HepG2 (cell line): ENCODE data around the gene HACL1. TPM values are rescaled to one million over a fixed set of nuclear protein-coding genes. Genes with fewer than 3 reads are reported as not detected.

Experiments used
- ATAC-seq: fragments of 200-7000 bp; cut with Tn5 transposase; 3 replicates; pipeline ENCODE4 v1.9.1; 2020; ENCODE audit warnings: mild to moderate bottlenecking, moderate library complexity
- BruUV-seq: library from RNA; stranded (reverse); fragments of 400-500 nt; replicated peaks from 2 replicates; lab custom pipeline; 2021; lab: Mats Ljungman, UMichigan
- CTCF ChIA-PET: fragments of 300-600 bp; formaldehyde crosslinking; extraction: SDS; loops from one replicate; lab custom pipeline; 2021; ENCODE audit warnings: low total read pairs, inconsistent platforms, low intra/inter-chr PET ratio; lab: Yijun Ruan, JAX
- POLR2A ChIA-PET: fragments of 350-600 bp; sonication (Branson Sonifier 250); formaldehyde crosslinking; loops from one replicate; lab custom pipeline; 2020; ENCODE audit warnings: antibody characterized with exemption, inconsistent platforms; lab: Yijun Ruan, JAX
- DNase-seq: peaks from one replicate; pipeline ENCODE4 v3.0.0-alpha.2; 2015; ENCODE audit warnings: low spot score
- FAIRE-seq: peaks from 3 replicates; lab custom pipeline; 2011; peaks lifted over from hg19 to GRCh38; lab: Jason Lieb, UNC
- H2AFZ ChIP-seq: one replicate; pipeline ENCODE4 v1.6.1; 2011; ENCODE audit warnings: low read length, inconsistent platforms
- H3K27ac ChIP-seq: fragments of 300-600 bp; 3 replicates; pipeline ENCODE4 v1.8.0; 2011; ENCODE audit warnings: mixed run types, mild to moderate bottlenecking, mixed read lengths, low read length, inconsistent platforms; ENCODE audit not compliant: insufficient read depth; ENCODE audit errors: extremely low read length
- H3K27me3 ChIP-seq, 2 experiments: fragments of 200-600 bp in 1 of 2; 2 replicates in 1 of 2; 3 replicates in 1 of 2; pipeline versions ENCODE4 v1.6.0 to v1.8.0; 2011; ENCODE audit warnings: low read length in 2 of 2, mild to moderate bottlenecking in 2 of 2, moderate library complexity in 2 of 2, inconsistent platforms in 1 of 2; ENCODE audit not compliant: insufficient read depth in 2 of 2, control insufficient read depth in 1 of 2
- H3K36me3 ChIP-seq, 2 experiments: fragments of 200-600 bp in 1 of 2; replicated peaks in 1 of 2; 2 replicates in 1 of 2; 3 replicates in 1 of 2; pipeline versions ENCODE4 v1.5.1 to v1.8.0; 2011; ENCODE audit warnings: low read length in 2 of 2, inconsistent platforms in 1 of 2; ENCODE audit not compliant: insufficient read depth in 2 of 2, control insufficient read depth in 1 of 2
- H3K4me1 ChIP-seq: 2 replicates; pipeline ENCODE4 v1.5.1; 2012; ENCODE audit warnings: low read length, inconsistent platforms; ENCODE audit not compliant: insufficient read depth
- H3K4me2 ChIP-seq: 2 replicates; pipeline ENCODE4 v1.6.0; 2011; ENCODE audit warnings: low read depth, low read length, inconsistent platforms
- H3K4me3 ChIP-seq, 3 experiments: fragments of 200-600 bp in 1 of 3; sonication (generic), shearing (Covaris generic) in 1 of 3; replicated peaks in 1 of 3; 2 replicates each; pipeline ENCODE4 v1.5.1; 2011 to 2016; ENCODE audit warnings: low read length in 3 of 3, inconsistent platforms in 2 of 3, low read depth in 2 of 3, mild to moderate bottlenecking in 2 of 3, control low read depth in 1 of 3, mixed read lengths in 1 of 3; ENCODE audit not compliant: insufficient read depth in 1 of 3
- H3K79me2 ChIP-seq: one replicate; pipeline ENCODE4 v1.6.1; 2011; ENCODE audit warnings: low read length, inconsistent platforms; ENCODE audit not compliant: insufficient read depth
- H3K9ac ChIP-seq: 2 replicates; pipeline ENCODE4 v1.6.0; 2011; ENCODE audit warnings: mild to moderate bottlenecking, low read depth, low read length, inconsistent platforms; ENCODE audit not compliant: insufficient read depth
- H3K9me3 ChIP-seq: 2 replicates; pipeline ENCODE4 v1.5.1; 2012; ENCODE audit warnings: mild to moderate bottlenecking, low read length
- H4K20me1 ChIP-seq: 2 replicates; pipeline ENCODE4 v1.6.0; 2011; ENCODE audit warnings: inconsistent platforms, mild to moderate bottlenecking, low read length, moderate library complexity; ENCODE audit not compliant: insufficient read depth
- CEBPG ChIP-seq: IDR thresholded peaks from 2 replicates; pipeline ENCODE4 v1.6.1; 2016
- CREBL2 ChIP-seq: sonication (generic); formaldehyde crosslinking; IDR thresholded peaks from 2 replicates; pipeline ENCODE4 v1.8.1; 2023; ENCODE audit warnings: missing genetic modification reagents, mild to moderate bottlenecking, borderline replicate concordance
- FOSL1 ChIP-seq: sonication (generic); formaldehyde crosslinking; IDR thresholded peaks from 2 replicates; pipeline ENCODE4 v1.9.0; 2021; ENCODE audit warnings: missing genetic modification reagents, borderline replicate concordance
- HNF4A ChIP-seq: sonication (generic); formaldehyde crosslinking; IDR thresholded peaks from 2 replicates; pipeline ENCODE4 v1.4.0; 2020; ENCODE audit warnings: missing genetic modification reagents
- RBAK ChIP-seq: sonication (generic); formaldehyde crosslinking; IDR thresholded peaks from 2 replicates; pipeline ENCODE4 v1.5.1; 2020; ENCODE audit warnings: mild to moderate bottlenecking, missing genetic modification reagents
- TAF15 ChIP-seq: fragments of 200-400 bp; formaldehyde crosslinking; IDR thresholded peaks from one replicate; pipeline ENCODE4 v1.6.1; 2018; ENCODE audit warnings: mild to moderate bottlenecking, low read depth, low read length; ENCODE audit not compliant: poor library complexity, severe bottlenecking
- ZMYM3 ChIP-seq: sonication (generic); formaldehyde crosslinking; IDR thresholded peaks from 2 replicates; pipeline ENCODE4 v1.5.1; 2020; ENCODE audit warnings: mild to moderate bottlenecking, missing genetic modification reagents
- ZNF556 ChIP-seq: sonication (generic); formaldehyde crosslinking; IDR thresholded peaks from 2 replicates; pipeline ENCODE4 v1.4.0; 2020; ENCODE audit warnings: mild to moderate bottlenecking, missing genetic modification reagents, borderline replicate concordance
- ZNF614 ChIP-seq: IDR thresholded peaks from 2 replicates; pipeline ENCODE4 v1.6.1; 2018; ENCODE audit warnings: missing biosample characterization, missing genetic modification reagents, inconsistent platforms, borderline replicate concordance
- WGBS: methylation state at CpG from one replicate; pipeline ENCODE4 v1.1.6; 2017; ENCODE audit warnings: low lambda C conversion rate; 5-methylcytosine and 5-hydroxymethylcytosine counted together
- in situ Hi-C: cut with HindIII; loops from 2 replicates; pipeline ENCODE4 v1.10.0; 2017; ENCODE audit warnings: low pct_unique_long_range_greater_than_20kb; ENCODE audit not compliant: extremely low pct_ligation_motif_present
- intact Hi-C: fragments of 100-400 bp; cut with micrococcal nuclease; formaldehyde crosslinking; loops from one replicate; pipeline ENCODE4 v1.10.0; 2022; ENCODE audit not compliant: unreplicated experiment
- polyA plus RNA-seq, 8 experiments: library from polyadenylated mRNA; depleted of rRNA in 3 of 8; stranded (reverse) in 7 of 8; unstranded in 1 of 8; fragments of >200 nt; fragmentation: Illumina TruSeq in 4 of 8; extraction: Trizol in 4 of 8; gene quantifications; 2 replicates each; pipeline versions ENCODE4 v1.2.1 to v1.2.3, GENCODE V29; 2011 to 2016; ENCODE audit warnings: low read depth in 4 of 8, missing spikeins in 1 of 8, mixed read lengths in 1 of 8; ENCODE audit not compliant: insufficient read depth in 1 of 8
- total RNA-seq, 5 experiments: library from RNA; depleted of rRNA; stranded (reverse); fragments of >200 nt; fragmentation: Illumina TruSeq; extraction: Trizol; gene quantifications; 2 replicates each; pipeline ENCODE4 v1.2.3, GENCODE V29; 2016; ENCODE audit warnings: low read depth in 1 of 5

The HACL1 gene
- total and polyA plus RNA-seq, 2 of the 13 experiments (the other 11 are each of a cell fraction or from before 2014, with no cell fraction given): 22.1 to 25.7 TPM

GRCh38 chr3:15595955-15596354 lies 5.4 kb downstream of the HACL1 start (continued):
- no peak for TF ChIP-seq CEBPG (CRISPR knock-in tag)
- no peak for TF ChIP-seq ZMYM3 (CRISPR knock-in tag)

- CTCF ChIA-PET: no interaction called here
- no peaks in the 10 kb centered on the region for H3K27me3 ChIP-seq
- no peaks in the 10 kb centered on the region for H3K4me1 ChIP-seq
- no TSS peak for BruUV-seq
- no peak overlapping the region for H3K4me2 ChIP-seq
- intact Hi-C loops: no loop called here
- POLR2A ChIA-PET: no interaction called here
- no peak for ATAC-seq
- WGBS: 97% methylated on average over 8 of the region's 8 CpGs
- no peaks in the 10 kb centered on the region for H3K9me3 ChIP-seq
- H3K79me2 ChIP-seq: no peaks in the 10 kb centered on the region
- peaks cover 3 to 23% of the 10 kb centered on the region in 2 experiments; a peak in 4 of 5 replicates for H3K36me3 ChIP-seq
- no peak overlapping the region for H3K9ac ChIP-seq
- no peak overlapping the region for H3K4me3 ChIP-seq
- TF ChIP-seq FOSL1 (no peak), CREBL2 (no peak), ZNF556 (CRISPR knock-in tag) (no peak), ZNF614 (CRISPR knock-in tag) (no peak), HNF4A (CRISPR knock-in tag) (no peak)
- H4K20me1 ChIP-seq: no peaks in the 10 kb centered on the region
- FAIRE-seq: no peak
- in situ Hi-C loops: no loop called here
- no peak overlapping the region for H3K27ac ChIP-seq
- no peak for DNase-seq
- no peak overlapping the region for H2AFZ ChIP-seq
Observed at GRCh38 chr3:15592968-15593367, 8.4 kb downstream of the HACL1 start.

GRCh38 chr3:15591928-15592327 lies 9.4 kb downstream of the HACL1 start:
- intact Hi-C loops: no loop called here
- TF ChIP-seq TAF15: no peak
- no peak for TF ChIP-seq RBAK
- BruUV-seq: no TSS peak
- Histone ChIP-seq H4K20me1 (no peaks in the 10 kb centered on the region), H3K79me2 (no peaks in the 10 kb centered on the region), H3K4me1 (no peaks in the 10 kb centered on the region), H3K27me3 (no peaks in the 10 kb centered on the region), H2AFZ (no peak overlapping the region), H3K9me3 (no peaks in the 10 kb centered on the region), H3K27ac (no peak overlapping the region), H3K9ac (no peak overlapping the region), H3K4me2 (no peak overlapping the region), H3K36me3 (peaks cover 0 to 19% of the 10 kb centered on the region in 2 experiments; a peak in 2 of 5 replicates), H3K4me3 (no peak overlapping the region)
- ChIA-PET POLR2A (no interaction called here), CTCF (no interaction called here)
- FAIRE-seq (no peak), ATAC-seq (no peak), DNase-seq (no peak)
- 94% methylated on average over 21 of the region's 21 CpGs for WGBS
- in situ Hi-C loops: no loop called here
